Stimulated activated CD8-positive, alpha-beta memory T cell treated with anti-CD3 and anti-CD28 coated beads, Interleukin-15, amount 100 ng/mL, for 24 hours (primary cell): Measurements from ENCODE around the gene FBXO48.
A peak's percentile ranks its signal among the peaks of the same experiment; 100 is the strongest.
"Not testable (repeated sequence)": the region's sequence is repeated elsewhere in the genome, so short reads cannot be mapped to it uniquely, and the experiment has no call there.

Experiments
- DNase-seq: peaks from one replicate; pipeline ENCODE4 v3.0.0-alpha.2; 2020; ENCODE audit warnings: low read depth

FBXO48 gene, protein sequence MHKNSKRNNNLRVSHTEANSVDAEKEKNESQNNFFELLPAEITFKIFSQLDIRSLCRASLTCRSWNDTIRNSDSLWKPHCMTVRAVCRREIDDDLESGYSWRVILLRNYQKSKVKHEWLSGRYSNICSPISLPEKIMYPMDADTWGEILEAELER

DNA sequence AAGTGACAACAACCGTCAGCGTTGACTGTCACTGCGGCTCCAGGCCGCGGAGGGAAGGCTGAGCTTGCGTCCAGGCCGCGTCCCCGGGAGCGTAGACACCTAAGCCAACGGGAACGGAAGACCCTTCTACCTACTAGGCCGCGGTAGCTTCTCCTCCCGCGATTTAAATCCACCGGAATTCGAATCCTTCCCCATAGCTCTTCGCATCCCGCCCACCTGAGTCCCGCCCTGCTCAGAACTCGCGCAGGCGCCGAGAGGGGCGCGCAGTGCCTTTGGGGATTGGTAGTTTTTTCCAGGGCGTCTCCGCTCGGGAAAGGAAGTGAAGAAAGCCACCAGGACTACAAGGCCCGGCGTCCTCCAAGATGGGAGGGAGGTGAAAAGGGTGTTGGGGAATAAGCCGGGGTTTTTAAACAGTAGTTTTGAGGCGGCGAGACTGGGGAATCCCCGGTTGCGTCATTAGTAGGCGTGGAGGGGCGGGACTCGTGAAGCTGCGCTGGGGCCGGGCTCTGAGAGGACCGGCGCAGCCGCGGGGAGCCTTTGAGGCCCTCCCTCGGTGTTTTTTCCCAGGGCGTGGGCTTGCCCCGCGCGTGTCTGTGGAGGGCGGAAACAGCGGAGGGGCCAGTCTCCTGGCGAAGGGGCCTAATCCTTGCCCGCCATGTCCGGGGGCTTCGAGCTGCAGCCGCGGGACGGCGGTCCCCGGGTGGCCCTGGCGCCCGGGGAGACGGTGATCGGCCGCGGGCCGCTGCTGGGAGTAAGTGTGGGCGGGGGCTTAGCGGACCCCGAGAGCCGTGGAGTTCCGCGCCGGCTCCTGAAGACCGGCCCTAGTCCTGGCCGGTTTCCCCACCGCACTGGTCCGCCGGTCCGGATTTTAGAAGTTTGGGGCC lies at the start of gene FBXO48, which contains the start of gene APLF:
FBXO48 (minus strand) TSS at position 218 of the 884 bp plus-strand sequence. CDS start 2,149 bp downstream, outside the sequence.
APLF (plus strand) TSS at position 509 of the 884 bp plus-strand sequence; CDS start at position 656, 147 bp downstream.
- peak; percentile 95 for DNase-seq

DNA sequence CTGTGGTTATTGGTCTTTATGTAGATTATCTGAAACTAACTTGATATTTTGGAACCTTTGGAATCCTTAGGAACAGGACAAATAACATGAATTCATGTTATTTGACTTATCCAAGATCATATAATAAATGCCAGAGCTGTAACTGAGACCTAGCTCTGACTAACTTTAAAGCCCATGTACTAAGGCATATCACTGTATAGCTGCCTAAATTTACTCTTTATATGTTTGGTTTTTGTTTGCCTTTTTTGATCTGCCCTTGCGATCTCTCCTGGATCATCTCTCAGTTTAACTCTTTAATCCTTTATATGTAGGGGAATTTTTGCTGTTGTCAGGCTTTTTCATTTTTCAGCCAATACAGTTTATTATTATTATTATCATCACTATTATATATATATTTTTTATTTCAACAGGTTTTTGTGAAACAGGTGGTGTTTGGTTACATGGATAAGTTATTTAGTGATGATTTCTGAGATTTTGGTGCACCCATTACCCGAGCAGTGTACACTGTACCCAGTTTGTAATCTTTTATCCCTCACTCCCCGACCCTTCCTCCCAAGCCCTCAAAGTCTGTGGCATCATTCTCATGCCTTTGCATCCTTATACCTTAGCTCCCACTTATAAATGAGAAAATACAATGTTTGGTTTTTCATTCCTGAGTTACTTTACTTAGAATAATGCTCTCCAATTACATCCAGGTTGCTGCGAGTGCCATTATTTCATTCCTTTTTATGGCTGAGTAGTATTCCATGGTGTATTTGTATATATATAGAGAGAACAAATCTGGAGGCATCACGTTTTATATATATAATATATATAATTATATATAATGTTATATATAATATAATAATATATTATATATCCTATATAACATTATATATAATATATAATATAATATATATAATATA lies 49.2 kb upstream of the FBXO48 start:
- no peak for DNase-seq

DNA sequence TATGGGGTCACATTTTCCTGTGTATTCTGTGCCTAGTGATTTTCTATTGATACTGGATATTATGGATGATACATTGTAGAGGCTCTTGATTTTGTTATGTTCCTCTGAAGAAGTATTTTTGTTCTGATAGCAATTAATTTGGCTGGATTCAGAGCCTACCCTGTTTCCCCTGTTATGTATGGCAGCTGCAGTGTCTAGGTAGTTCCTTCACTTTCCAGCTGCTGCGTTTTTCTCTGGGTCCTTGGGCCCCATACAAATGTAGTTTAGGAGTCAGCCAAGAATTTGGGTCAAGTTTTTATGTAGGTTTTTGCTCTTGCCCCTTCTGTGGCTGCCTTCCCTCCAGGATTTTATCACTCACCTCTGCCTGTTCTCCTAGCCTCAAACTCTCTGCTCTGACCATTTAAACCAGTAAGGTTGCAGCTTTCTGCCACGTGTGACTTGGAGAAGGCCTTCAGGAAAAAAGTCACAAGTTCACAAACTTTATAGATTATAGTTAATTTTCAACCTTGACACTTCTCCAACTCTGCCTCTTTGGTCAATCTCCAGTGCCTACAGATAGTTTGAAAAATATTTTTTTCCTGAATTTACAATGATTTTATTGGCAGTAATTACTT lies 47.3 kb upstream of the FBXO48 start:
- DNase-seq = no peak

DNA sequence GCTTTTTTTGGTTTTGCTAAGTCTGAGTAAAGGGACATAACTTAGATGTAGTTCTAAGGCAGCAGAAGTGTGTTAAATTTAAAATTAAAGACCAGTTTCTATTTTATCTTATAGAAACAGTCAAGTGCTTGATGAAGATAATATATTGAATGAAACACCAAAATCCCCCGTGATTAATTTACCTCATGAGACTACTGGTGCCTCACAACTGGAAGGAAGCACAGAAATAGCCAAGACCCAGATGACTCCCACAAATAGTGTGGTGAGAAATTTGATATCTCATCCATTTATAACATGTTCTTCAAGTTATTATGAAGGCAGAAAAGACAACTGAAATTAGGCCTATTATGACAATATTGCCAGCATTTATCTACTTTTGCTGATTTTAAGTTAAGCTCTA lies 45.9 kb upstream of the FBXO48 start:
- DNase-seq = no peak

DNA sequence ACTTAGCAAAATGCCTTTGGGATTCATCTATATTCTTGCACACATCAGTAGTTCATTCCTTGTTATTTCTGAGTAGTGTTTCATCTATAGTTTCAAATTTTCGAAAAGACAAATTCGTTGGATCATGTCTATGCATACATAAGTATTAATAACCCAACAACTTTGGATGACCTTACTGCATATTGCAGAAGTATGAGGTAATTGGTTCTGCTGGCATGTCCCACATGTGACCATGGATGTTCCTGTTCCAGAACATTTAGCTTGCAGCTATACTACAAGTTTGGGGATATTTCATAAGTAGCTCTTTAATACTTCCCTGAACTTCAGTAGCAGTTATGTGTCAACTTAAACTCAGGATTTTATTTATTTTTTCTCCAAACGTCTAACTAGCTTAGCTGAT lies 45.2 kb upstream of the FBXO48 start:
- no peak for DNase-seq

DNA sequence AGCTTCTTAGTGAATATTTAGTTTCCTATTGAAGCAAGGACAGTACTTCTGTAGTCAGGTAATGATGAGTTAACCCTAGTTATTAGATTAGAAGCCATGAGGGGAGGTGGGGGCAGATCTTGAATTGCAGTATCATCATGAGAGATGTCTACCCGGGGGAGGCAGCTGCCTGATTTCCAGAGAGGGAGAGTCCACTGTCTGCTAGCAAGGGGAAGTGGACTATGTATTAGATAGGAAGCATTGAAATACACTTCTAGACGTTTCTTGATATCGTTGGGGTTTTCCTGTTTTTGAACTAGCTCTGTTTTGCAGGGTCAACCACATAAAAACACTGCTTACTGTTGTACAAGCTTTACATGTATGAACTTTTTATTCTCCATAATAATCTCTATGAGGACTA lies 39.1 kb upstream of the FBXO48 start:
- DNase-seq = no peak

DNA sequence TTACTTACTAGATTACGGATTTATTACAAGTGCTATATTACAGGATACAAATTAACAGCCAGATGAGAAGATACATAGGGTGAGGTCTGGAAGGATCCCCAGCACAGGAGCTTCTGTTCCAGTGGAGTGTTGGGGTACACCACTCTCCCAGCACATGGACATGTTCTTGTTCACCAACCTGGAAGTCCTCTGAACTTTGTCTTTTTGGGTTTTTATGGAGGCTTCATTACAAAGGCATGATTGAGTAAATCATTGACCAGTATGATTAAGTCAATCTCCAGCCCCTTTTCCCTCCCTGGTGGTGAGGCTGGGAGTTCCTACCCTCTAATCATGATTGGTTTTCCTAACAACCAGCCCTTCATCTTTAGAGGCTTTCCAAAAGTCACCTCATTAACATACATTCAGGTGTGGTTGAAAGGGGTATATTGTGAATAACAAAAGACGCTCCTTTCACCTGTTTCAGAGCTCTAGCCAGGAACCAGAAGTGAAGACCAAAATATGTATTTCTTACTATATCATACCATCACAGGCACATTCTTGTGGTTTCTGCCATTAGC lies 38.6 kb upstream of the FBXO48 start:
- no peak for DNase-seq

DNA sequence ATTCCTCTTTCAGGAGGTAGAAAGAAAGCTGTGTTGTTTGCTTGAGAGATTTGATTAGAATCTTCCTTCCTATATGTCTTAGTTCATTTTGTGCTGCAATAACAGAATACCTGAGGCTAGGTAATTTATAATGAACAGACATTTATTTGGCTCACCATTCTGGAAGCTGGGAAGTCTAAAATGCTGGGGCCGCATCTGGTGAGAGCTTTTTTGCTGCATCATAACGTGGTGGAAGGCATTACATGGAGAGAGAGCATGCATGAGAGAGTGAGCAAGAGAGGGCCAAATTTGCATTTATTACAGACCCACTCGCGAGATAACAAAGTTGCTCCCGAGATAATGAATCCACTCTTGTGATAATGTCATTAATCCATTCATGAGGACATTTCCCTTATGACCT lies 34.7 kb upstream of the FBXO48 start:
- DNase-seq = no peak

DNA sequence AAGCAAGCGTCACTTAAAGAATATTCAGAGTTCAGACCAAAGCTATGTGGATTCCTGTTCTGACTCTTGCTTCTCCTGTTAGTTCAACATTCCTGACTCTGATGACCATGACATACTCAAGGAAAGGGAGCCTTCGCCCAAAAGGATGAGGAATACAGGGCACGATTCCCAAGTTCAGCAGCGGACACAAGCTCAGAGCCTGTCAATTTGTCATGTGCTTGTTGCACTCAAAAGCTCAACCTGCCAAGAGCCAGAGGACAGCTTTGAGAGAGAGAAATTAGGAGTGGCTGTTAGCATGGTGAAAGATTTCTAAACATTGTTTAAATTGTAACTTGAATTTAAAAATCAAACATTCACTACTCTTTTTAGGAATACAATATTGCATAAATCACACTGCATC lies 33.6 kb upstream of the FBXO48 start:
- DNase-seq = no peak

DNA sequence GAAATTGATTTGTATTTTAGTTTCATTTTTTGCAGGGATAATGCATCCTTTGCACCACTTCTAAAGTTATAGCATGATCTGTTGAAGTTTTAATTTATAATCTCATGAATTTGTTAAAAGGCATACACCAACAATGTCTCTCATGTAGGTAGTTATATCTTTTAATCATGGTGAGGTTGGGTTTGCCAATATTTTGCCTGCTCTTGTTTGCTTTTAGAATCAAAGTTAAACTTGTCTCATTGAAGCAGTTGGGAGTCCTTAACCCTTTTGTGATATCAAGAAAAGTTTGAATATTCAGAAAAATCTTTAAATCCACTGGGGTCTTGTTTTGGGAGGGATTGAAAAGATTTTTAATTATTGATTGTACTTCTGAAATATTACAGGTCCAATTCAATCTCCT lies 32.0 kb upstream of the FBXO48 start:
- DNase-seq = no peak

DNA sequence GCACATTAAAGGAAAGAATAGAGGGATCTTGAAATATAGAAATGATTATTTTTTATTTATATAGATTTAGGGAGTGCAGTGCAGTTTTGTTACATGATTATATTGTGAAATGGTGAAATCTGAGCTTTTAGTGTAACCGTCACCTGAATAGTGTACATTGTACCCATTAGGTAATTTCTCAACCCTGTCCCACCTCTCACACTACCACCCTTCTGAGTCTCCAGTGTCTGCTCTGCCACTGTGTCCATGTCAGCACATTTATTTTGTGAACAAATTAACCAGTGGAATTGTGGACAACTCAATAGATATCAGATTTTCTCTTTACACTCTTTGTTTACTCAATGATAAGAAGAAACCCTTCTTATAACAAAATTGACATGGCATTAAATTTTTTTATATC lies 24.5 kb upstream of the FBXO48 start:
- no peak for DNase-seq

DNA sequence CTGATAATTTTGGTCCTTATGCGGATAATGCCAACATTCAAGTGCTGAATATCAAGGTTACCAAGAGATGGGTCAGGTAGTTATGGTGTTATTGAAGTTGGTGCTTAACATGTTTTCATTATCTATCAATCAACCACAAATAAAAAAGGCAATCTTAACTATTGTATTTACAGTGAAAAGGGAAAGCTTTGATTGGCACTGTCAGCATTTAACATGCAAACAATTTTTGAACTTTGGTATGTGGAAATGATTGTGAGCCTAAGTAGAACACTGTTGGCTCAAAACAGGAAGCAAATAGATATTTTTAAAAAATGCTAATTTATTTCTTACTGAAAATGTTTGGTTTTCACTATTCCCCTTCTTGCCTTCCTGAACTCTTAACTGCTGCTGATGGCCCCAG lies 22.2 kb upstream of the FBXO48 start:
- DNase-seq = no peak

DNA sequence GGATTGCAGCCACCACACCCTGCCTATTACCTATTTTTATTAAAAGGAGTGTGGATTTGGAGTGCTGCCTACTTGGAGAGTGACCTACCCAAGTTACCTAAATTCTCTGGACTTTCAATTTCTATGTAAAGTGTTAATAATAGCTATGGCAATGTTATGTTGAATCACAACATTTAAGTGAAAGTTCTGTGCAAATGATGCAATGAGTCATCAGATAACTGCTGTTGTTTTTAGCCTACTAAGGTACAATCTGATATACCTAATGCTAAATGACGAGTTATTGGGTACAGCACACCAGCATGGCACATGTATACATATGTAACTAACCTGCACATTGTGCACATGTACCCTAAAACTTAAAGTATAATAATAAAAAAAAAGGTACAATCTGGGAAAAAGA lies 21.5 kb upstream of the FBXO48 start:
- not testable (repeated sequence) for DNase-seq

DNA sequence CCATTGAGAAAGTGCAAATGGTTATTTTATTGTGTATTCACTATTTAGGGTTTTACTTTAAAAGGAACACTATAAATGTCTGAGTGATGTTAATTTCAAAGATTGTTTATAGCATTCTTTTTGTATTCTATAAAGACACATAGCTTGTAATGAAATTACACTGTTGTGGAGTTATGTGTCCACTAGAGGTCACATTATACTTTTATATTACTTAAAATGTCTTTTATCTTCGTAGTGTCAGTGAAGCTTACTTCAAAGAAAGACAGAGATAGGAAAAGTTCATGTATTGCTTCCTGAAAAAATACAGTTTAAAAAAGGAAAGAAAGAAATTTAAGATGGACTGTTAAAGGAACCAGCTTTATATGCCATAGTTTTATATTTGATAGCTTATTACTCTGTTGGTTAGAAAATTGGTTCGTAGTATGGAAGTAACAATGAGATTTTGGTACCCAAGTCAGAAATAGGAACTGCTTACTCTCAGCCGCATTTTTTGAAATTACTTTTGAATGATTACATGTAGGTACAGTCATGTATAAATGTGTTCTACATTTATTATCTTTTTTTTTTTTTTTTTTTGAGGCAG lies 20.8 kb upstream of the FBXO48 start:
- DNase-seq = no peak

DNA sequence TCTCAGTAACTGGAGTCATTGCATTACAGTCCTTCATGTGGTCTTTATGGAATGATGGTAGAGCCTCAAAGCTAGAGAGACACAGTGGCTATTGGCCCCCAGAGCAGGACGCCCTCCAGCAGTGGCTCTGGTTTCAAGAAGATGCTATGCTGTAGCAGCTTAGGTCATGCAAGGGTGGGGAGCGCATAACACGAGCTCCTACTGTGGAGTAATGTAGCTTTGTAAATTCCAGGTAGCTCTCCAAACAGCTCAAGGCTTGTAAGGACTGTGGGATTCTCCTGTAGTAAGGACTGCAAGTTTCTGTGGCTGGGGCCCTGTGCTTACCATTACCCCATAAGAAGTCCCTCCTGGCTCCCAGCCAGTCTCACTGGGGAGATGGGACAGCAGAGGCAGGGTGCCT lies 15.9 kb upstream of the FBXO48 start:
- no peak for DNase-seq

DNA sequence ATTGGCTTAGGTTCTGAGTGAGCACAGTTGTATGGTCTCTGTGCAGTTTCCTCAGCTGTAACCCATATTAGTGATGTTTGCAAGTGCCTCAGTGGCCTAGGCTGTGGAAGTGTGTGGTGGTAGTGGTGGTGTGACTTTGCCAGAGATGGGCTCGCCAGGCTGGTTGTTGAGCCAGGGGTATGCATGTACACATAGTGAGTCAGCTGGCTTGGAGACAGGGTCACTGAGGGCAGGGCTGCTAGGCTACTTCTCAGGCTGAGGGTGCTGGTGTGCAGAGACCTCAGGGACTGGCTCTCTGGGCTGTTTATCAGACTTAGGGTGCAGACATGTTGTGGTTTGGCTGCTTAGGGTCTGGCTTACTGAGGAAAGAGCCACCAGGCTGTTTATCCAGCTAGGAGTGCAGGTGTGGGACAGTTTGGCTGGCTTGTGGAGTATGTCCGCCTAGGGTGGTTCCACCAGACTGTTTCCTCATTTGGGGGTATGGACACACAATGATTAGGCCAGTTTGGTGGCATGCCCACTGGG lies 15.3 kb upstream of the FBXO48 start:
- no peak for DNase-seq

DNA sequence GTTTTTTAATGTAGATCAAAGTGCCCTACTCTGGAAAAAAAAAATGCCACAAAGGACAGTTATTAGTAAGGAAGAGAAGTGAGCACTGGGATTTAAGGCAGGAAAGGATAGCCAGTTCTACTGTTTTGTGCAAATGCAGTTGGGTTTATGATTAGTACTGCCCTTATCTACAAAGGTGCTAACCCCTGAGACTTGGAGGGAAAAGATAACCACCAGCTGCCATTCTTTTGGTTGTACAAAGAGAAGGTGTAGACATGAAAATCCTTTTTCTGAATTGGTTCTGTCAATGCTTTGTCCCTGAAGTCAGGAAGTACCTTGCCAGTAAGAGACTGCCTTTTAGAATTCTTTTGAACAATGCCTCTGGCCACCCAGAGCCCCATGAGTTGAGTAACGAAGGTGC lies 11.6 kb upstream of the FBXO48 start:
- no peak for DNase-seq

DNA sequence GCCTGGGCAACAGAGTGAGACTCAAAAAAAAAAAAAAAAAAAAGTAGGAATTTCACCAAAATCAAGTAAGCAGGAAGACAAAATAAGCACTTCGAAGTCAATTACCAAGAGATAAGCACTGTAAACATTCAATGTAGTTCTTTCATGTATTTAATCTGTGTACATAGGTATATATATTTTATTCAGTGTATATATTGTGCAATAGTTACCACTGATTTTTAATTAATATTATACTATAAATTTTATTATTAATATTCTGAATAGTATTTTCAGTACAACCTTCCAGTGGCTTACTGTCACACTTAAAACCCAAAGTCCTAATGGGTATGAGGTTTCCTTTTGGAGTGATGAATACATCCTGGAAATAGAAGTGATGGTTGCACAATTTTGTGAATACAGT lies 9.4 kb upstream of the FBXO48 start:
- DNase-seq = no peak

DNA sequence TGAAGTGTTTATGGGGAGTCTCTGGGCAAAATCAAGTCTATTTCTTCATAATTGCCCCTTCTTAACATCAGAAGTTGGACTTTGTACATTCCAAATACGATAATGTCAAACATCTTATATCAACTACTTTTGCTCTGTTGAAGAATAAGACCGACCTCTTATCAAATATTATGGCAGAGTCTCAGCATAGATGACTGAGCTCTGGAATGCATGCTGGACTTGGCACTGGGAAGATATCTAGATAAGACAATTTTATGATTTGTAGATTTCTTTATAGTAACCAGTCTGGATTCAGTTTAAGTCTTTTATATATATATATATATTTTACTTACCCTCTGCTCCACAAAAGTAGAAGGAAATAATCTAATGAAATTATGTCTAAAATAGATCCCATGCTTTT lies 8.5 kb upstream of the FBXO48 start:
- no peak for DNase-seq

DNA sequence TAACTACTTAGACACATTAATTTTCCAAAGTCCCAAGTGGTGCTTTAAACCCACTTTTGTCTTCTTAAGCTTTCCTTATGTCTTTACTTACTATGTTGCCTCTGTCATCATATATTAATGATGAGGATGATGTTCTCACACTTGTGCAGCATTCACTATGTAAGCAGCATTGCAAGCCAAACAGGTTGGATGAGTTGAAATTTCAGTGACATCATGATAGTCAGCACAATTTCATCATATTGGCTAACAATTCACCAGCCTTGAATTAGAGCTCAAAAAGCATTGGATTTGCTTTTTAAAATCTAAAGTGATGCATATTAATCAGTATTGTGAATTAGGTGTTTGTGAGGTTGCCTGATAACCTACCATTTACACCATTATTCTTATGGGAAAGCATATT lies 8.0 kb upstream of the FBXO48 start:
- no peak for DNase-seq

DNA sequence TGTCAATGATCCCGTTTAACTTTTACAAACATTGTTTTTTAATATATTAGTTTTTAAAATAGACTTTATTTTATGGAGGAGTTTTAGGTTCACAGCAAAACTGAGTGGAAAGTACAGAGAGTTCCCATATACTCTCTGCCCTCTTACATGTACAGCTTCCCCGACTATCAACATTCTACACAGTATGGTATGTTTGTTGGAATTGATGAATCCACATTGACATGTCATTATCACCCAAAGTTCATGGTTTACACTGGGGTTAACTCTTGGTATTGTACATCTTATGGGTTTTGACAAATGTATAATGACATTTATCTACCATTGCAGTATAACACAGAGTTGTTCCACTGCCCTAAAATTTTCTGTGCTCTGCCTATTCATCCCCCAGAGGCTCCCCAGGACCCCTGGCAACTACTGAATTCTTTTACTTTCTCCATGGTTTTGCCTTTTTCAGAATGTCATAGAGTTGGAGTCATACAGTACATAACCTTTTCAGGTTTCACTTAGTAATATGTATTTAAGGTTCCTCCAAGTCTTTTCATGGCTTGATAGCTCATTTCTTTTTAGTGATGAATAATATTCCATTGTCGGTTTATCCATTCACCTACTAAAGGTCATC lies 5.8 kb upstream of the FBXO48 start:
- DNase-seq = no peak
